ENCODE results near the gene OR2A12.

OR2A12 gene

DNA sequence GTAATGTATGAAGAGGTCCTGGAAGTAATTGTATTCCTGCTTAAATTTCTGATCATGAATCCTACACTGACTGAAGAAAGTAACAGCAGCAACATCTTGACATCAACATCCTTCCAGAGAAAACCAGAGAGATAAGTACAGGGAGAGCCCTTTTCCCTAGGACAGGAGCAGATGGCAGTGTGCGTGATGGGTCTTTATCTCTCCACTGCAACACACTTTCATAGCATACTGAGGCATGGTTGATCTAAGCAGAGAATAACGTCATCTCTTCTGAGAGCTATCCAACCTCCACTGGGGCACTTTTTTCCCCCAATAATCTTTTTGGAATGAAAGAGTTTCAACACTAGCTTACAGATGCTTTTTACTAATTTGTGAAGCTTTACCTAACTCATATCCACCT, 16.1 kb upstream of the OR2A12 start:
- H3K9me3 ChIP-seq (ENCODE audit: control insufficient read depth, low read length): no peaks in the 10 kb centered on the region
- H3K27me3 ChIP-seq (replicated peaks; ENCODE audit: control insufficient read depth, insufficient read depth, low read length): no peaks in the 10 kb centered on the region
- H3K4me1 ChIP-seq (ENCODE audit: control insufficient read depth, insufficient read depth, low read length): no peaks in the 10 kb centered on the region
- no peak overlapping the region for H3K4me3 ChIP-seq (ENCODE audit: low read length)
- H3K36me3 ChIP-seq (ENCODE audit: control insufficient read depth, insufficient read depth, low read length, severe bottlenecking): no peaks in the 10 kb centered on the region
- H3K9ac ChIP-seq (ENCODE audit: low read length): no peak overlapping the region
- no peak for DNase-seq (ENCODE audit: low read depth)

DNA sequence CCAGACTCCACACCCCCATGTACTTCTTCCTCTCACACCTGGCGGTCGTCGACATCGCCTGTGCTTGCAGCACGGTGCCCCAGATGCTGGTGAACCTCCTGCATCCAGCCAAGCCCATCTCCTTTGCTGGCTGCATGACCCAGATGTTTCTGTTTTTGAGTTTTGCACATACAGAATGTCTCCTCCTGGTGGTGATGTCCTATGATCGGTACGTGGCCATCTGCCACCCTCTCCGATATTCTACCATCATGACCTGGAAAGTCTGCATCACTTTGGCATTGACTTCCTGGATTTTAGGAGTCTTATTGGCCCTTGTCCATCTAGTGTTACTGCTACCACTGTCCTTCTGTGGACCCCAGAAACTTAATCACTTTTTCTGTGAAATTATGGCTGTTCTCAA, 11.7 kb upstream of the OR2A12 start:
- Histone ChIP-seq H3K4me1 (ENCODE audit: control insufficient read depth, insufficient read depth, low read length) (no peaks in the 10 kb centered on the region), H3K36me3 (ENCODE audit: control insufficient read depth, insufficient read depth, low read length, severe bottlenecking) (no peaks in the 10 kb centered on the region), H3K9me3 (ENCODE audit: control insufficient read depth, low read length) (no peaks in the 10 kb centered on the region), H3K9ac (ENCODE audit: low read length) (no peak overlapping the region), H3K27me3 (replicated peaks; ENCODE audit: control insufficient read depth, insufficient read depth, low read length) (no peaks in the 10 kb centered on the region), H3K4me3 (ENCODE audit: low read length) (no peak overlapping the region)
- DNase-seq (ENCODE audit: low read depth): no peak

DNA sequence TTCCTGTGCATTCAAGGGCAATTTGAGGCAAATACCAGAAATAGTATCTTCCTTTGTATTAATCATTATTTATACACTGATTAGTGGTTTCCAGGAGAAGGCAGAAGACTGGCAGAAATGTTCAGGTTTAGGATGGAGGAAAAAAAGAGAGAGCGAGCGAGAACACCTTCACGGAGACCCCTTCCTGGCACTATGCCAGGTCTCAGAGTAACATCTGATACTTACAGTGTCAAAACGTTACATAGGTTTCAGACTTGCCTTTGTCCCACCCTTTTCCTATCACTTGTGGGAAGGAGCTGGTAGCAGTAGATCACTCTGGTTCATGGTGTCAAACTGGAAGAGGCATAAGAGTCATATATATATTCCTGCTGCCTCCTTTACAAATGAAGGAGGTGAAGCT, 652 bp downstream of the OR2A12 start:
- Histone ChIP-seq H3K9me3 (ENCODE audit: control insufficient read depth, low read length) (no peaks in the 10 kb centered on the region), H3K4me3 (ENCODE audit: low read length) (no peak overlapping the region), H3K36me3 (ENCODE audit: control insufficient read depth, insufficient read depth, low read length, severe bottlenecking) (no peaks in the 10 kb centered on the region), H3K27me3 (replicated peaks; ENCODE audit: control insufficient read depth, insufficient read depth, low read length) (peaks cover 2% of the 10 kb centered on the region), H3K9ac (ENCODE audit: low read length) (no peak overlapping the region), H3K4me1 (ENCODE audit: control insufficient read depth, insufficient read depth, low read length) (no peaks in the 10 kb centered on the region)
- no peak for DNase-seq (ENCODE audit: low read depth)

DNA sequence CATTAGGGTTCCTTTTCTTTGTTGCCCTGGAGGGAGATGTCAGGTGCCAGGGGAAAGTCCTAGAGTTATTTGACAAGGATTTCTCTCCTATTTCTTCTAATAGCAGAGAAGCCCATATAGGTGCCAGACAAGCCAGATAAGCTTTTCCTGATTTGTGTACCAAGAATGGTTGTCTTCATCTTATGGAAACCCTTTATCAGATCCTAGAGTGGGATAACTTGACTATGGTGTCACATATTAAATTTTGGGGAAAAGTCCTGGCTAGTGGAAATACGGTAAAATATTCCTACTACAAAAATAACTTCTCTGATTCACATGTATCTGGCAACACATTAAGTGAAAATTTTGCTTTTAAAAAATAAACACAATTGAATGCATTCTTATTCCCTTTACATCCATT, 1.2 kb downstream of the OR2A12 start:
- no peak for DNase-seq (ENCODE audit: low read depth)
- Histone ChIP-seq H3K4me3 (ENCODE audit: low read length) (no peak overlapping the region), H3K4me1 (ENCODE audit: control insufficient read depth, insufficient read depth, low read length) (no peaks in the 10 kb centered on the region), H3K9ac (ENCODE audit: low read length) (no peak overlapping the region), H3K27me3 (replicated peaks; ENCODE audit: control insufficient read depth, insufficient read depth, low read length) (no peaks in the 10 kb centered on the region), H3K36me3 (ENCODE audit: control insufficient read depth, insufficient read depth, low read length, severe bottlenecking) (no peaks in the 10 kb centered on the region), H3K9me3 (ENCODE audit: control insufficient read depth, low read length) (no peaks in the 10 kb centered on the region)

DNA sequence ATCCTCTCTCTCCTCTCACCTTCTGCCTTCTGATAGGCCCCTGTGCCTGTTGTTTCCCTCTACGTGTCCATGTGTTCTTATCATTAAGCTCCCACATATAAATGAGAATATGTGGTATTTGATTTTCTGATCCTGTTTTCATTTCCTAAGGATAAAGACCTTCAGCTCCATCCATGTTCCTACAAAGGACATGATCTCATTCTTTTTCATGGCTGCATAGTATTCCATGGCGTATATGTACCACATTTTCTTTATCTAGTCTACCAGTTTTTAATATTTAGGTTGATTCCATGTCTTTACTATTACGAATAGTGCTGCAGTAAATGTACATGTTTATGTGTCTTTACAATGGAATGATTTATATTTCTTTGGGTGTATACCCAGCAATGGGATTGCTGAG, 4.6 kb downstream of the OR2A12 start:
- Histone ChIP-seq H3K9me3 (ENCODE audit: control insufficient read depth, low read length) (no peaks in the 10 kb centered on the region), H3K36me3 (ENCODE audit: control insufficient read depth, insufficient read depth, low read length, severe bottlenecking) (no peaks in the 10 kb centered on the region), H3K4me3 (ENCODE audit: low read length) (no peak overlapping the region), H3K4me1 (ENCODE audit: control insufficient read depth, insufficient read depth, low read length) (no peaks in the 10 kb centered on the region), H3K27me3 (replicated peaks; ENCODE audit: control insufficient read depth, insufficient read depth, low read length) (no peaks in the 10 kb centered on the region), H3K9ac (ENCODE audit: low read length) (no peak overlapping the region)
- no peak for DNase-seq (ENCODE audit: low read depth)

DNA sequence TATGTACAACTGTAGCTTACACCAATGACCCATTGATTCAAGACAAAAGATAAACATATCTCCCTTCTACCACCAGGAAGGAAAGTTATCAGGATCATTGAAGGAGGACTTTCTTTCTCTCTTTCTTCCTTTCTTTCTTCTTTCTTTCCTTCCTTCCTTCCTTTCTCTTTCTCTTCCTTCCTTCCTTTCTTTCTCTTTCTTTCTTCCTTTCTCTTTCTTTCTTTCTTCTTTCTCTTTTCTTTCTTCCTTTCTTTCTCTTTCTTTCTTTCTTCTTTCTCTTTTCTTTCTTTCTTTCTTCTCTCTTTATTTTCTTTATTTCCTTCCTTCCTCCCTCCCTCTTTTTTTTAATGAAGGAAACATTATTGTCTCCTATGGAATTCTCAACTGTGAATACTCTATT, 12.7 kb downstream of the OR2A12 start:
- Histone ChIP-seq H3K4me1 (ENCODE audit: control insufficient read depth, insufficient read depth, low read length) (no peaks in the 10 kb centered on the region), H3K4me3 (ENCODE audit: low read length) (no peak overlapping the region), H3K36me3 (ENCODE audit: control insufficient read depth, insufficient read depth, low read length, severe bottlenecking) (no peaks in the 10 kb centered on the region), H3K9ac (ENCODE audit: low read length) (no peak overlapping the region), H3K27me3 (replicated peaks; ENCODE audit: control insufficient read depth, insufficient read depth, low read length) (peaks cover 4% of the 10 kb centered on the region), H3K9me3 (ENCODE audit: control insufficient read depth, low read length) (no peaks in the 10 kb centered on the region)
- no peak for DNase-seq (ENCODE audit: low read depth)

DNA sequence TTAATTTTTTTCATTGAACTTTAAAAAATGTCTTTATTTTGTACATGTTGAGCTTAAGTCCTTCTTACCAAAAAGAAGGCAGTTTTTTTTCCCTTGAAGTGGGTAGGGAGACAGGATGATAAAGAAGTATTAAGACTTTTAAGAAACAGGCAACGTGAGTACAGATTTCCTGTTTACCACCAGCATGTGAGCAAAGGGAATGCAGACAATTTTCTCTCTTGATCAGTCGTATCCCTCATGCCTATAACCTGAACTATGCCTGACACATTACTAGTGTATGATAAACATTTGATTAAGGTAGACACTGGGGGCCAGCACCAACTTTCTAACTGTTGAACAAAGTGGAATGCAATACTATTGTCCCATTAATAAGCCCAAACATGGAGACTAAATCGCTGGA, 14.5 kb downstream of the OR2A12 start:
- Histone ChIP-seq H3K4me1 (ENCODE audit: control insufficient read depth, insufficient read depth, low read length) (no peaks in the 10 kb centered on the region), H3K4me3 (ENCODE audit: low read length) (no peak overlapping the region), H3K9me3 (ENCODE audit: control insufficient read depth, low read length) (no peaks in the 10 kb centered on the region), H3K9ac (ENCODE audit: low read length) (no peak overlapping the region), H3K27me3 (replicated peaks; ENCODE audit: control insufficient read depth, insufficient read depth, low read length) (peaks cover 4% of the 10 kb centered on the region), H3K36me3 (ENCODE audit: control insufficient read depth, insufficient read depth, low read length, severe bottlenecking) (no peaks in the 10 kb centered on the region)
- no peak for DNase-seq (ENCODE audit: low read depth)

DNA sequence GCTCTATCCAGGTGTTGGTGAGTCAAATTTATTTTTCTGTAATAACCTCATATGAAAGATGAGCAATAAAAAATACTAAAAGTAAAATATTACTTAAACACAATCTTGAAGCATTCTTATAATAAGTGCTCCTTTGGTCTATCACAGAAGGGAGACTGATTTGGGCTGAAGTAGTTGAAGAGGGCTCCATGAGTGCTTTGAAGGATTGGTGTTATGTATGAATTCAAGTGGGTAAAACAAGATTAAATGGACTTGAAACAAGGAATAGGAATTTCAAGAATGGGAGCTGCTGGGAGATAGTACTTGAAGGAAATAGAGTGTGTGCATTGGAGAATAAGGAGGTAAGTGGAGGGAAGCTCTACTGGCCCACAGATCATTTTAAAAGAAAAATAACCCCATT, 16.0 kb downstream of the OR2A12 start:
- no peak for DNase-seq (ENCODE audit: low read depth)
- Histone ChIP-seq H3K9me3 (ENCODE audit: control insufficient read depth, low read length) (no peaks in the 10 kb centered on the region), H3K27me3 (replicated peaks; ENCODE audit: control insufficient read depth, insufficient read depth, low read length) (peaks cover 4% of the 10 kb centered on the region), H3K9ac (ENCODE audit: low read length) (no peak overlapping the region), H3K36me3 (ENCODE audit: control insufficient read depth, insufficient read depth, low read length, severe bottlenecking) (no peaks in the 10 kb centered on the region), H3K4me1 (ENCODE audit: control insufficient read depth, insufficient read depth, low read length) (no peaks in the 10 kb centered on the region), H3K4me3 (ENCODE audit: low read length) (no peak overlapping the region)

DNA sequence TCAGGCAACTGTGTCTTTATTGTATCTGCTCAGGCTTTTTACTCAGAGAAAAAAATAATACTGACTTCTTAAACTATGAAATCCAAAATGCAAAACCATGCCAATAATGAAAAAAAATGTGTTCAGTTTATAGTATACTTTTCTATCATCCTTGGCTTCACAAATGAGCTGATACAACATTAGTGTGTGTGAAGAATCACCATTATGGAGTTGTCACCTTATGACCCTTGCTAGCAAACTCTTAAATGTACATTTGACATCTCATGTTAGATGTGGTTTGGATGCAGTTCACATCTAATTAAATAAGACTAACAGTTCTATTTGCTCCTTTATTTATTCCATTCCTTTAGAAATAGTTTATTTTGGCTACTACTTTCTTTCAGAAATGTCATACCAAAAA, 19.1 kb downstream of the OR2A12 start:
- H3K9ac ChIP-seq (ENCODE audit: low read length): no peak overlapping the region
- no peak overlapping the region for H3K4me3 ChIP-seq (ENCODE audit: low read length)
- no peaks in the 10 kb centered on the region for H3K9me3 ChIP-seq (ENCODE audit: control insufficient read depth, low read length)
- DNase-seq (ENCODE audit: low read depth): no peak
- H3K36me3 ChIP-seq (ENCODE audit: control insufficient read depth, insufficient read depth, low read length, severe bottlenecking): no peaks in the 10 kb centered on the region
- no peaks in the 10 kb centered on the region for H3K4me1 ChIP-seq (ENCODE audit: control insufficient read depth, insufficient read depth, low read length)
- H3K27me3 ChIP-seq (replicated peaks; ENCODE audit: control insufficient read depth, insufficient read depth, low read length): peaks cover 4% of the 10 kb centered on the region

DNA sequence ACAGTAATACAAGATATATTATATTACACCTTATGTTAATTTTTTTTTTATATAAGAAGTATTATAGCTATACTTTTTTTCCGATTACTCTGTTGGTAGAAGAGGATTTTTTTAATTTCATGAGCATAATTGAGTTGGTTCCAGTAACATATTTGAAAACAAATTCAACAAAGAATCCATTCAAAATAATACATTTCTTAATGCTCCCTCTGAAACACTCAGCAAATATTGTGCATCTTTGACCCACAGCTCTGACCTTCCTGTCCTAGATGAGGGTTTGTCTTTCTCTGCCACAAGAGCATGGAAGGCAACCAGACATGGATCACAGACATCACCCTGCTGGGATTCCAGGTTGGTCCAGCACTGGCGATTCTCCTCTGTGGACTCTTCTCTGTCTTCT, 23.2 kb downstream of the OR2A12 start, which contains the start of gene OR2A2:
Gene OR2A2, plus strand, starts transcription at position 301 of the 400 bp plus-strand sequence. Its CDS starts 0 bp downstream, at position 301.
- Histone ChIP-seq H3K4me1 (ENCODE audit: control insufficient read depth, insufficient read depth, low read length) (no peaks in the 10 kb centered on the region), H3K27me3 (replicated peaks; ENCODE audit: control insufficient read depth, insufficient read depth, low read length) (no peaks in the 10 kb centered on the region), H3K4me3 (ENCODE audit: low read length) (no peak within 1 kb of the TSS), H3K9me3 (ENCODE audit: control insufficient read depth, low read length) (no peaks in the 10 kb centered on the region), H3K9ac (ENCODE audit: low read length) (no peak within 1 kb of the TSS), H3K36me3 (ENCODE audit: control insufficient read depth, insufficient read depth, low read length, severe bottlenecking) (no peaks in the 10 kb centered on the region)
- no peak for DNase-seq (ENCODE audit: low read depth)

DNA sequence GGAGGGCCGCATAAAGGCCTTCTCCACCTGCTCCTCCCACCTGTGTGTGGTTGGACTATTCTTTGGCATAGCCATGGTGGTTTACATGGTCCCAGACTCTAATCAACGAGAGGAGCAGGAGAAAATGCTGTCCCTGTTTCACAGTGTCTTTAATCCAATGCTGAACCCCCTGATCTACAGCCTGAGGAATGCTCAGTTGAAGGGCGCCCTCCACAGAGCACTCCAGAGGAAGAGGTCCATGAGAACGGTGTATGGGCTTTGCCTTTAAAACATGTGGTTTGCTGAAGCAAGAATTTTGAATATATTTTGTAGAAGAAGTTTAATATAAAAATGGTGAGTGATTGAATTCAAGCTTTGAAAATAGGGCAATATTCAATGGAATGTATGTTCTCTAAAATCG, 24.2 kb downstream of the OR2A12 start:
- Histone ChIP-seq H3K4me1 (ENCODE audit: control insufficient read depth, insufficient read depth, low read length) (no peaks in the 10 kb centered on the region), H3K27me3 (replicated peaks; ENCODE audit: control insufficient read depth, insufficient read depth, low read length) (no peaks in the 10 kb centered on the region), H3K9ac (ENCODE audit: low read length) (no peak overlapping the region), H3K4me3 (ENCODE audit: low read length) (no peak overlapping the region), H3K9me3 (ENCODE audit: control insufficient read depth, low read length) (no peaks in the 10 kb centered on the region), H3K36me3 (ENCODE audit: control insufficient read depth, insufficient read depth, low read length, severe bottlenecking) (no peaks in the 10 kb centered on the region)
- DNase-seq (ENCODE audit: low read depth): no peak

DNA sequence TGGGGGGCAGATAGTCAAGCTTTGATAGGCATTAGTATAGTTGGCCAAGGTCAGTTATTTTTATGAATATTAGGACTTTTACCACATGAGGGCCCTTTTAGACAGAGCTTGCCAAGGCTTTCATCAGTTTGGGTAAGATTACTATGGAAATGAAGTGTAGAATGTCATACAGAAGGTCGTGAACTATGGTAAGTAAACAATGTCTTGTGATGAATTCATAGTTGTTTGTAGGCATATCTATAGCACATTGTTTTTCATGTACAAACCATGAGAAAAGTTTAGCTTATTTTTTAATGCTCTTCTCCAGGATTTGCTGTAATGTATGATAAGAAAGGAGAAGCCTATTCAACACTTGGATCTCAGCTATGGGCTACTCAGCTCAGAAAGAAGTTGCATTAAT, 27.6 kb downstream of the OR2A12 start:
- Histone ChIP-seq H3K27me3 (replicated peaks; ENCODE audit: control insufficient read depth, insufficient read depth, low read length) (no peaks in the 10 kb centered on the region), H3K9ac (ENCODE audit: low read length) (no peak overlapping the region), H3K4me3 (ENCODE audit: low read length) (no peak overlapping the region), H3K9me3 (ENCODE audit: control insufficient read depth, low read length) (no peaks in the 10 kb centered on the region), H3K36me3 (ENCODE audit: control insufficient read depth, insufficient read depth, low read length, severe bottlenecking) (no peaks in the 10 kb centered on the region), H3K4me1 (ENCODE audit: control insufficient read depth, insufficient read depth, low read length) (no peaks in the 10 kb centered on the region)
- DNase-seq (ENCODE audit: low read depth): no peak

Data from adipocyte (in vitro differentiated cells).